Nephron (organoid): ENCODE measurements around the gene OGFRL1.

Source experiments
- H3K27ac Mint-ChIP-seq, 3 experiments: 2 replicates each; pipeline ENCODE4 v1.8.0; 2020; ENCODE audit warnings: mixed read lengths in 3 of 3, mild to moderate bottlenecking in 2 of 3, moderate library complexity in 1 of 3
- H3K27me3 Mint-ChIP-seq: 2 replicates; pipeline ENCODE4 v1.8.0; 2021; ENCODE audit warnings: low read depth, mild to moderate bottlenecking, moderate library complexity, mixed read lengths
- H3K36me3 Mint-ChIP-seq: 2 replicates; pipeline ENCODE4 v1.8.0; 2020; ENCODE audit warnings: low read depth, mixed read lengths
- H3K4me1 Mint-ChIP-seq: 2 replicates; pipeline ENCODE4 v1.8.0; 2020; ENCODE audit warnings: mixed read lengths
- H3K4me3 Mint-ChIP-seq, 3 experiments: 2 replicates each; pipeline ENCODE4 v1.8.0; 2020; ENCODE audit warnings: mild to moderate bottlenecking in 3 of 3, mixed read lengths in 3 of 3, moderate library complexity in 2 of 3
- H3K9me3 Mint-ChIP-seq: 2 replicates; pipeline ENCODE4 v1.8.0; 2020; ENCODE audit warnings: mixed read lengths
- TF ChIP-seq, protein P1 (sequence below), 3 experiments: fragments of 200-600 bp; sonication (generic); IDR thresholded peaks; one replicate each; pipeline ENCODE4 v1.5.0; 2021; ENCODE audit warnings: antibody characterized with exemption in 3 of 3; ENCODE audit not compliant: unreplicated experiment in 3 of 3

The OGFRL1 gene

DNA sequence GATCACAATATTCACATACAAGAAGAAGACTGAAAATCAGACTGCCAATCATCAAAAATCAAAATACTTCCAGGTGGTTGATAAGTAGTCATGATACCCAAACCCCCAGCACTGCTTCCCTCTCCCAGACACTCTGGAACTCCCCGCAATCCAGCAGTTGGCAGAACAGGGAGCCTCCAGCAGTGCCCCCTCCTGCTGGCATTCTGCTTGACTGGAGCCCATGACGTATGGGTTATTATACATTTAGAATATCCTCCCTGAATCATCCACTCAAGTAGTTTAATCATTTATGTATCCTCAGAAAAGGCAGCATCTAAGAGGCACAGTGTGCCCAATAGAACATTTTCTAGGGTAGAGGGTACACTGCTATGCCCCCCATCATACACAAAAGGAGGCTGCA lies 9.3 kb upstream of the OGFRL1 start:
- Mint-ChIP-seq H3K27me3 (peaks cover 3% of the 10 kb centered on the region), H3K36me3 (peaks cover 15% of the 10 kb centered on the region), H3K4me1 (no peaks in the 10 kb centered on the region), H3K9me3 (peaks cover 6% of the 10 kb centered on the region), H3K27ac (no peak overlapping the region), H3K4me3 (no peak overlapping the region)
- TF ChIP-seq, protein P1, sequence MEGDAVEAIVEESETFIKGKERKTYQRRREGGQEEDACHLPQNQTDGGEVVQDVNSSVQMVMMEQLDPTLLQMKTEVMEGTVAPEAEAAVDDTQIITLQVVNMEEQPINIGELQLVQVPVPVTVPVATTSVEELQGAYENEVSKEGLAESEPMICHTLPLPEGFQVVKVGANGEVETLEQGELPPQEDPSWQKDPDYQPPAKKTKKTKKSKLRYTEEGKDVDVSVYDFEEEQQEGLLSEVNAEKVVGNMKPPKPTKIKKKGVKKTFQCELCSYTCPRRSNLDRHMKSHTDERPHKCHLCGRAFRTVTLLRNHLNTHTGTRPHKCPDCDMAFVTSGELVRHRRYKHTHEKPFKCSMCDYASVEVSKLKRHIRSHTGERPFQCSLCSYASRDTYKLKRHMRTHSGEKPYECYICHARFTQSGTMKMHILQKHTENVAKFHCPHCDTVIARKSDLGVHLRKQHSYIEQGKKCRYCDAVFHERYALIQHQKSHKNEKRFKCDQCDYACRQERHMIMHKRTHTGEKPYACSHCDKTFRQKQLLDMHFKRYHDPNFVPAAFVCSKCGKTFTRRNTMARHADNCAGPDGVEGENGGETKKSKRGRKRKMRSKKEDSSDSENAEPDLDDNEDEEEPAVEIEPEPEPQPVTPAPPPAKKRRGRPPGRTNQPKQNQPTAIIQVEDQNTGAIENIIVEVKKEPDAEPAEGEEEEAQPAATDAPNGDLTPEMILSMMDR (IDR thresholded peaks at IDR 0.05; ENCODE audit: unreplicated experiment in 3 of 3), result no peak

DNA sequence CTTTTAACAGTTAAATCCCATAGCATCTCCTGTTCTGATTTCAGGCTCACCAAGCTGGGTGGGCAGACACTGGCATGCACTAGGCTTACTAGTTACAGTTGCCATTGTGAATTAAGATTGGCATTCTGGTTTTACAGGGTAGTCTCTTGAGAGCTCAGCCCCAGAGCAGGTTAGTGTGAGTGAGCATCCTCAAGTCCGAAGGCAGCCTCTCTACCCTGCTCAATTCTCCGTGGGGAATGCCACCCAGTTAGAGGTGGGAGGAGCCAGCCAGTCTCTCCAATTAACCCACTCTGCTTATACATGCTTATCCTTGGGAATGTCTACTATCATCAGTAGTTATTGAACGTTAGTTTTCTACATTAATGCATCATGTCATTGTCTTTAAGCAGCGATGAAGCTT lies 8.9 kb upstream of the OGFRL1 start:
- no peaks in the 10 kb centered on the region for H3K4me1 Mint-ChIP-seq
- H3K9me3 Mint-ChIP-seq, result peaks cover 6% of the 10 kb centered on the region
- H3K27ac Mint-ChIP-seq, result no peak overlapping the region
- no peak overlapping the region for H3K4me3 Mint-ChIP-seq
- TF ChIP-seq, protein P1 (IDR thresholded peaks at IDR 0.05; ENCODE audit: unreplicated experiment in 3 of 3), result no peak
- H3K27me3 Mint-ChIP-seq, result peaks cover 3% of the 10 kb centered on the region
- peaks cover 15% of the 10 kb centered on the region for H3K36me3 Mint-ChIP-seq

DNA sequence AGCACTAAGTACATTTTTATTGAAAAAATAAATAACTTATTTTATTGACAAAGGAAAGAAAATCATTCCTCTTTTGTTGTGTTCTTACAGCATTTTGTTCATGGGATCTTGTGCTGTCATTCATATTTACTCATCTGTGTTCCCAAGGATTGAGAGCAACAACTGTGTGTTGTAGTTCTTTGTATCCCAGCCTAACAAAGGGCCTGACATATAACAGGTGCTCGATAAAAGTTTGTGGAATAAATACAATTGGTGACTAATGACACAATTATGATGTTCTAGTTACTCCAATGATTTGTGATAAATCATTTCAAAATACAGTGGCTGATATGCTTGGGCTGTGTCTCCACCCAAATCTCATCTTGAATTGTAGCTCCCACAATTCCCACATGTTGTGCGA lies 7.9 kb upstream of the OGFRL1 start:
- peaks cover 3% of the 10 kb centered on the region for H3K27me3 Mint-ChIP-seq
- H3K4me1 Mint-ChIP-seq, result no peaks in the 10 kb centered on the region
- no peak overlapping the region for H3K27ac Mint-ChIP-seq
- peaks cover 3% of the 10 kb centered on the region for H3K9me3 Mint-ChIP-seq
- TF ChIP-seq, protein P1 (IDR thresholded peaks at IDR 0.05; ENCODE audit: unreplicated experiment in 3 of 3), result no peak
- peaks cover 13% of the 10 kb centered on the region for H3K36me3 Mint-ChIP-seq
- H3K4me3 Mint-ChIP-seq, result no peak overlapping the region

DNA sequence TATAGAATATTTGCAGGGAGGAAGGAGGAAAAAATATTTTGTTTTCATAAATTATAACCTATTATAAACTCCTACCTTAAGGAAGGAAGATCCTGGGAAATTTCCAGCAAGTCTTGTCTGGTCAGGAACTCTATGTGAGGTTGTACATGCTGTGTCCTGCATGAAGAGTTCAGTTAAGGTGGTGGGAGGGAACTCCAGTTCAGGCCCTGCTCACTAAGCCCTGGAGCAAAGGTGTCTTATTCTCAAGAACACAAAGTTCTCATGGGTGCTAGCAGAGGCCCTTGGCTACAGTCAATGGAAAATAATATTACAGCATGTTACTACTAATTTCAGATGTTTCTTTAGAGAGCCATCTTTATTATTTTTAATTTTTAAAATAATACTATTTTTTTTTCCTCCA lies 3.8 kb upstream of the OGFRL1 start:
- Mint-ChIP-seq H3K36me3 (peaks cover 11% of the 10 kb centered on the region), H3K4me3 (no peak overlapping the region), H3K27me3 (peaks cover 6% of the 10 kb centered on the region), H3K9me3 (peaks cover 3% of the 10 kb centered on the region), H3K4me1 (peaks cover 12% of the 10 kb centered on the region), H3K27ac (no peak overlapping the region)
- TF ChIP-seq, protein P1 (IDR thresholded peaks at IDR 0.05; ENCODE audit: unreplicated experiment in 3 of 3), result no peak

DNA sequence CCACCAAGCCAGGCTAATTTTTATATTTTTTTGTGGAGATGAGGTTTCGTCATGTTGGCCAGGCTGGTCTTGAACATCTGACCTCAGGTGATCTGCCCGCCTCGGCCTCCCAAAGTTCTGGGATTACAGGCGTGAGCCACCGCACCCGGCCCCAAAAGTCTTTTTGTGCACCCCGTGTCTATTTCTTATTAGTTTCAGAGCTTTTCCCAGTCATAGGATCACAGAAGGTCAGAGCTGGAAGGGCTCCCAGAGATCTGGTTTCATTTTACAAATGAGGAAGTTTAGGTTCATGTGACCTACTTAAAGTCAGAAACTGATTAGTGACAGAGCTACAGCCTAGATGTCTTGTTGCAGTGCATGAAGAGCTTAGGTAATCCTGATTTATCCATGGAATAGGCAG lies 1.6 kb upstream of the OGFRL1 start:
- peaks cover 5% of the 10 kb centered on the region for H3K27me3 Mint-ChIP-seq
- TF ChIP-seq, protein P1 (IDR thresholded peaks at IDR 0.05; ENCODE audit: unreplicated experiment in 3 of 3), result no peak
- H3K9me3 Mint-ChIP-seq, result no peaks in the 10 kb centered on the region
- peak overlapping the region; percentile 84 to 92 (median 89) for H3K4me3 Mint-ChIP-seq
- H3K36me3 Mint-ChIP-seq, result peaks cover 11% of the 10 kb centered on the region
- peak overlapping the region in 1 of 3 experiments; percentile 84 for H3K27ac Mint-ChIP-seq
- H3K4me1 Mint-ChIP-seq, result peaks cover 35% of the 10 kb centered on the region

DNA sequence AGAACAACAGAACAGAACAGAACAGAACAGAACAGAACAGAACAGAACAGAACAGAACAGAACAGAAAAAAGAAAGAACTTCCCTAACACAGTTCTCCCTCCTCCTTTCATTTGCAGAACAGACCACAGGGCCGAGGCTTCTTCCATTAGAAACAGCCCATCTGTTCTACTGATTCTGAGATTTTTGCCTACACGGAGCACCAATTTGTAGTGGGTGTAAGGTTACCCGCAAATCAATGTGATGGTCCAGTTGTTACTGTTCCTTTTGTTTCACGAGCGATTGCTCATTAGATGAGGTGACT lies 734 bp upstream of the OGFRL1 start:
- Mint-ChIP-seq H3K27ac (peak overlapping the region; percentile 53 to 87 (median 84)), H3K4me3 (peak overlapping the region; percentile 84 to 92 (median 89)), H3K9me3 (no peaks in the 10 kb centered on the region), H3K27me3 (peaks cover 3% of the 10 kb centered on the region), H3K4me1 (peaks cover 37% of the 10 kb centered on the region), H3K36me3 (peaks cover 13% of the 10 kb centered on the region)
- TF ChIP-seq, protein P1 (IDR thresholded peaks at IDR 0.05; ENCODE audit: unreplicated experiment in 3 of 3), result no peak
